Measurements from ENCODE around the gene TULP1.
A peak's percentile ranks its signal among the peaks of the same experiment; 100 is the strongest.

TULP1 gene

DNA sequence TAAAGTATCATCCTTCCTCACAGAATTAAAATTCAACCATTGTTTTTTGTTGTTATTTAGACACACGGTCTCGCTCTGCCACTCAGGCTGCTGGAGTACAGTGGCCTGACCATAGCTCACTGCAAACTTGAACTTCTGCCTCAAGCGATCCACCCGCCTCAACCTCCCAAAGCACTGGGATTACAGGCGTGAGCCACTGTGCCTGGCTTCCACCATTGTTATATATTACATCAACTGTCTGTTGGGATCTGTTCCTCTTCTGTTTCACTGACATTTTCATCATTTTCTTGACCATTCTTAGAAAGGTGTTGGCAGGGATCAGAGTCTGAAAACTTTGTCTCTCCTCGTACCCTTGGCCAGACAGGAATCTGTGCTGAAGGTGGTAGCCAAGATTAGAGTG lies 21.3 kb upstream of the TULP1 start:
- Histone ChIP-seq H3K36me3 (no peaks in the 10 kb centered on the region), H3K27ac (peak overlapping the region; percentile 92), H3K27me3 (ENCODE audit: insufficient read depth, low read depth, severe bottlenecking) (no peaks in the 10 kb centered on the region), H3K9me3 (ENCODE audit: severe bottlenecking) (peaks cover 3% of the 10 kb centered on the region), H3K4me3 (ENCODE audit: low read depth, low read length) (no peak overlapping the region; the same call in 1 of the 2 replicates)
- no peak for DNase-seq
- TF ChIP-seq CTCF (IDR thresholded peaks at IDR 0.05; ENCODE audit: low read depth, low read length) = no peak

DNA sequence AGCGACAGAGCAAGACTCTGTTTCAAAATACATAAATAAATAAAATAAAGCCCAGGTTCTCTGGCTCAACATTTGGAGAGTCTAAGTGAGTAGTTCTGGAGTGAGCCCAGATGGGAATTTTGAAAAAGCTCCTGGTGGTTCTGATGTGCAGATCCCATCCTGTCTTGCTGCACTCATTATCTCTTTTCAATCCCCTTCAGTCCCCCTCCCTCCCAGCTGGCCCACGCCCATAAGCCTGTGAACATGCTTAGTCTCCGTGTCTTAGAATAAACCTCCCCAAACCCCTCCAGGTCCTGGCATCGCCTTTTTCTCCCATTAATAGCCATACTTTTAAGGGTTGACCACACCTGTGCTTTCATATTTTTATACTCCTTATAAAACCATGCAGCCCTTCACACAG lies 19.4 kb upstream of the TULP1 start:
- DNase-seq = peak; percentile 93
- Histone ChIP-seq H3K36me3 (no peaks in the 10 kb centered on the region), H3K27me3 (ENCODE audit: insufficient read depth, low read depth, severe bottlenecking) (no peaks in the 10 kb centered on the region), H3K27ac (peak overlapping the region; percentile 92), H3K4me3 (ENCODE audit: low read depth, low read length) (no peak overlapping the region), H3K9me3 (ENCODE audit: severe bottlenecking) (peaks cover 3% of the 10 kb centered on the region)
- TF ChIP-seq CTCF (IDR thresholded peaks at IDR 0.05; ENCODE audit: low read depth, low read length) = no peak

- Histone ChIP-seq H3K4me3 (ENCODE audit: low read depth, low read length) (no peak overlapping the region), H3K27ac (no peak overlapping the region), H3K27me3 (ENCODE audit: insufficient read depth, low read depth, severe bottlenecking) (no peaks in the 10 kb centered on the region), H3K9me3 (ENCODE audit: severe bottlenecking) (no peaks in the 10 kb centered on the region), H3K36me3 (no peaks in the 10 kb centered on the region)
- DNase-seq = no peak
- TF ChIP-seq CTCF (IDR thresholded peaks at IDR 0.05; ENCODE audit: low read depth, low read length) = no peak
Observed at GRCh38 chr6:35524380-35525020, 11.8 kb upstream of the TULP1 start.

DNA sequence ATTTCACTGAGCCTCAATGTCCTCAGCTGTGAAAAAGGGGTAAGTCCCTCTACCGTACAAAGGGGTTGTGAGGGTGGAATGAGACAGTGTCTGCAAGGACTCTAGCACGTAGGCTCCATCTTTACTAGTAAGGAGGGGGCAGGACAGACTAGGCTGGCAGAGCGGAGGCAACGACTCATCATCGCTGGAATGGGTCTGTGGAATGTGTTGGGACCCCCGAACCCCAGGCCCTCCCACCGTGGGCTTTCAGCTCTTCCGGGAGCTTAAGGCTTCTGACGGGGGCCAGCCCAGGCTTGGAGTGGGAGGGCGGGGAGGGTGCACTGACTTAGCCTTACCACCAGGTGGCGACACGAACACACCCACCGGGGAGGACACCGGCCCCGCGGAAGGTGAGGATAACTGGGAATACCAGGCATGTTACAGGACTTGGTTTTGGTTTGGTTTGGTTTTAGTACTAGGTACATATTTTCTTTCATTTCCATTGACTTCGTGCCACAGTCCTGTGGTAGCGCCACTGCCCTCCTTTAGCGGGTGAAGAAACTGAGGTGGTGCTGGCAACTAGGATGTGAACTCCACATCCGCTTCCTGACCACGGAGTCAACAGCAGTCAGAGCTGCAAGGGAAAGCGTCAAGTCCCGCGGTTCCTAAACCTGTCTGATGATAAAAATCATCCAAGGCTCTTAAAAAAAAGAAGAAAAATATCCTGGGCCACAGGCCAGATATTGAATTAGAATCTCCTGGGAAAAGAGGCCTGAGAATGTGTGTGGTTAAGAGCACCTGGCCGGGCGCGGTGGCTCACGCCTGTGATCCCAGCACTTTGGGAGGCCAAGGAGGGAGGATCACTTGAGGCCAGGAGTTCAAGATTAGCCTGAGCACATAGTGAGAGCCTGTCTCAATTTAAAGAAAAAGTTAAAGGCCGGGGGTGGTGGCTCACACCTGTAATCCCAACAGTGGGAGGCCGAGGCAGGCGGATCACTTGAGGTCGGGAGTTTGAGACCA lies 10.3 kb upstream of the TULP1 start:
- DNase-seq = peak; percentile 95
- H3K4me3 ChIP-seq (ENCODE audit: low read depth, low read length) = no peak overlapping the region
- peak overlapping the region; percentile 72 for H3K27ac ChIP-seq
- no peaks in the 10 kb centered on the region for H3K36me3 ChIP-seq
- no peaks in the 10 kb centered on the region for H3K9me3 ChIP-seq (ENCODE audit: severe bottlenecking)
- TF ChIP-seq CTCF (IDR thresholded peaks at IDR 0.05; ENCODE audit: low read depth, low read length) = peak; percentile 98
- no peaks in the 10 kb centered on the region for H3K27me3 ChIP-seq (ENCODE audit: insufficient read depth, low read depth, severe bottlenecking)

DNA sequence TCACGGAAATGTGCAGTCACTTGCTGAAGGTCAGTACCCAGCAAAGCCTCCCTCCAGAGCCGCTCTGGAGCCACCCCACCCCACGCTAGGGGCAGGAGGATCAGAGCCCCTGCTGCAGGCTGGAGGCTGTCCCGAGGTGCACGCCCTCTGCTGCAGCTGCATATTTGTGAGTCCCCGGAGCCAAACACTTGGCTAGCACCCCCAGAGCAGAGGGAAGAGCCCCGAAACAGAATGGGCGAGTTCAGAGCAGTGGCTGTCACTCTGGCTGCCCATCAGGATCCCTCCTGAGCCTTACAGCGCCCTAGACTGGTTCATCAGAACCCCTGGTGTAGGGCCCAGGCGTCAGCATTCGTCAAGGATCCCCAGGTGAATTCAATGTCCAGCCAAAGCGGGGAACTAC lies 9.5 kb upstream of the TULP1 start:
- no peak for DNase-seq
- no peak for TF ChIP-seq CTCF (IDR thresholded peaks at IDR 0.05; ENCODE audit: low read depth, low read length)
- Histone ChIP-seq H3K9me3 (ENCODE audit: severe bottlenecking) (no peaks in the 10 kb centered on the region), H3K27me3 (ENCODE audit: insufficient read depth, low read depth, severe bottlenecking) (no peaks in the 10 kb centered on the region), H3K4me3 (ENCODE audit: low read depth, low read length) (no peak overlapping the region), H3K27ac (peak overlapping the region; percentile 72), H3K36me3 (no peaks in the 10 kb centered on the region)

Data from WERI-Rb-1 (cell line).